Spleen (tissue), 11 donors: Measurements from ENCODE around the gene UBN1. TPM values are rescaled to one million over a fixed set of nuclear protein-coding genes. Genes with fewer than 3 reads are reported as not detected.

Experiments
- DNase-seq: peaks from one replicate; pipeline ENCODE4 v3.0.0-alpha.2; 2020
- H3K27ac ChIP-seq, 8 donors: fragments of 200-600 bp; sonication (generic) in 7 of 8; 1 replicate in 4 of 8; 2 replicates in 4 of 8; pipeline versions ENCODE4 v1.5.0 to v1.8.0; 2016 to 2021; ENCODE audit warnings: inconsistent platforms in 4 of 8, mild to moderate bottlenecking in 4 of 8, moderate library complexity in 1 of 8
- H3K27me3 ChIP-seq, 7 donors: fragments of 200-600 bp; sonication (generic) in 6 of 7; replicated peaks in 1 of 7; 1 replicate in 4 of 7; 2 replicates in 3 of 7; pipeline versions ENCODE4 v1.5.0 to v1.8.0; 2016 to 2021; ENCODE audit warnings: inconsistent platforms in 3 of 7, mild to moderate bottlenecking in 1 of 7
- H3K36me3 ChIP-seq, 6 donors: fragments of 200-600 bp; sonication (generic) in 5 of 6; 1 replicate in 4 of 6; 2 replicates in 2 of 6; pipeline versions ENCODE4 v1.5.0 to v1.8.0; 2016 to 2021; ENCODE audit warnings: inconsistent platforms in 2 of 6
- H3K4me1 ChIP-seq, 6 donors: fragments of 200-600 bp; sonication (generic) in 5 of 6; 1 replicate in 3 of 6; 2 replicates in 3 of 6; pipeline versions ENCODE4 v1.5.0 to v1.8.0; 2016 to 2021; ENCODE audit warnings: inconsistent platforms in 3 of 6
- H3K4me3 ChIP-seq, 8 donors: fragments of 200-600 bp; sonication (generic) in 7 of 8; 1 replicate in 4 of 8; 2 replicates in 4 of 8; pipeline versions ENCODE4 v1.5.0 to v1.8.0; 2016 to 2021; ENCODE audit warnings: inconsistent platforms in 4 of 8, mild to moderate bottlenecking in 4 of 8, moderate library complexity in 2 of 8
- H3K9me3 ChIP-seq, 8 donors: fragments of 200-600 bp; sonication (generic) in 7 of 8; 1 replicate in 4 of 8; 2 replicates in 4 of 8; pipeline versions ENCODE4 v1.5.0 to v1.8.0; 2016 to 2021; ENCODE audit warnings: inconsistent platforms in 4 of 8
- POLR2A ChIP-seq, 3 donors: fragments of 450-650 bp; IDR thresholded peaks; one replicate each; pipeline ENCODE4 v1.5.1; 2017; ENCODE audit warnings: antibody characterized with exemption in 3 of 3, mild to moderate bottlenecking in 1 of 3
- POLR2AphosphoS5 ChIP-seq, 3 donors: sonication (generic); formaldehyde crosslinking; IDR thresholded peaks; one replicate each; pipeline ENCODE4 v1.5.1; 2017; ENCODE audit warnings: antibody characterized with exemption in 3 of 3
- WGBS, 5 donors: extraction: QIAGEN DNeasy Blood & Tissue Kit in 3 of 5; methylation state at CpG; one replicate each; pipeline versions ENCODE4 v1.1.5 to v1.1.7; 2013 to 2018; 5-methylcytosine and 5-hydroxymethylcytosine counted together
- intact Hi-C: fragments of 100-400 bp; cut with DNase I; formaldehyde crosslinking; loops from one replicate; pipeline ENCODE4 v1.15.0; 2023; ENCODE audit warnings: low total_unique reads
- polyA plus RNA-seq, 3 donors: library from polyadenylated mRNA; stranded (reverse); fragments of 200-250 nt; gene quantifications; one replicate each; pipeline ENCODE4 v1.2.1, GENCODE V29; 2013
- total RNA-seq, 7 donors: library from RNA; depleted of rRNA in 3 of 7; stranded (reverse); fragments of >200 nt in 3 of 7; fragmentation: NEBNext Ultra II Directional in 4 of 7; extraction: Animal tissue kit (Norgen Biotek cat#: 25700) in 4 of 7; gene quantifications; one replicate each; pipeline versions ENCODE4 v1.1.0 to v1.2.1, GENCODE V29; 2016 to 2021
- TF ChIP-seq, protein P1 (sequence below), 11 experiments: fragments of 200-600 bp in 7 of 11; fragments of 450-650 bp in 4 of 11; sonication (generic) in 4 of 11; IDR thresholded peaks in 8 of 11; conservative IDR thresholded peaks in 3 of 11; 1 replicate in 7 of 11; 2 replicates in 4 of 11; pipeline versions ENCODE4 v1.4.0 to v1.8.0; 2016 to 2021; ENCODE audit warnings: antibody characterized with exemption in 11 of 11, inconsistent platforms in 4 of 11, mild to moderate bottlenecking in 1 of 11
- donor health status: healthy with polysubstance abuse.
- donor health status: DM: no; HTN: no; CAD: no; lungs with moderate emphysema.
- donor health status: DM: no; HTN: no; CAD: no.
- donor health status: Bipolar disorder and iron deficiency.
- donor health status: healthy.
- donor health status: DM: no; HTN: no; CAD: no.
- donor health status: DM: yes; HTN: yes; CAD: no.

Gene UBN1
- total and polyA plus RNA-seq, 10 donors = 4.8 to 69.4 (median 52.2) TPM

GRCh38 chr16:4833584-4833983 lies 13.7 kb upstream of the UBN1 start:
- Histone ChIP-seq H3K36me3 (peaks cover 8 to 100% (median 67%) of the 10 kb centered on the region in 6 donors), H3K4me3 (no peak overlapping the region), H3K27me3 (no peaks in the 10 kb centered on the region), H3K9me3 (no peaks in the 10 kb centered on the region), H3K4me1 (peaks cover 0 to 30% (median 19%) of the 10 kb centered on the region in 6 donors), H3K27ac (no peak overlapping the region)
- WGBS, 5 donors = 73 to 92% (median 85%) methylated on average over 1 of the region's 1 CpG
- DNase-seq = no peak
- TF ChIP-seq POLR2A (IDR thresholded peaks at IDR 0.05) = no peak
- no peak for TF ChIP-seq POLR2AphosphoS5 (IDR thresholded peaks at IDR 0.05)
- TF ChIP-seq, protein P1, sequence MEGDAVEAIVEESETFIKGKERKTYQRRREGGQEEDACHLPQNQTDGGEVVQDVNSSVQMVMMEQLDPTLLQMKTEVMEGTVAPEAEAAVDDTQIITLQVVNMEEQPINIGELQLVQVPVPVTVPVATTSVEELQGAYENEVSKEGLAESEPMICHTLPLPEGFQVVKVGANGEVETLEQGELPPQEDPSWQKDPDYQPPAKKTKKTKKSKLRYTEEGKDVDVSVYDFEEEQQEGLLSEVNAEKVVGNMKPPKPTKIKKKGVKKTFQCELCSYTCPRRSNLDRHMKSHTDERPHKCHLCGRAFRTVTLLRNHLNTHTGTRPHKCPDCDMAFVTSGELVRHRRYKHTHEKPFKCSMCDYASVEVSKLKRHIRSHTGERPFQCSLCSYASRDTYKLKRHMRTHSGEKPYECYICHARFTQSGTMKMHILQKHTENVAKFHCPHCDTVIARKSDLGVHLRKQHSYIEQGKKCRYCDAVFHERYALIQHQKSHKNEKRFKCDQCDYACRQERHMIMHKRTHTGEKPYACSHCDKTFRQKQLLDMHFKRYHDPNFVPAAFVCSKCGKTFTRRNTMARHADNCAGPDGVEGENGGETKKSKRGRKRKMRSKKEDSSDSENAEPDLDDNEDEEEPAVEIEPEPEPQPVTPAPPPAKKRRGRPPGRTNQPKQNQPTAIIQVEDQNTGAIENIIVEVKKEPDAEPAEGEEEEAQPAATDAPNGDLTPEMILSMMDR (IDR thresholded peaks at IDR 0.05 in 8 of 11, conservative IDR thresholded peaks at IDR 0.05 in 3 of 11) = no peak
- intact Hi-C loops = no loop called here

DNA sequence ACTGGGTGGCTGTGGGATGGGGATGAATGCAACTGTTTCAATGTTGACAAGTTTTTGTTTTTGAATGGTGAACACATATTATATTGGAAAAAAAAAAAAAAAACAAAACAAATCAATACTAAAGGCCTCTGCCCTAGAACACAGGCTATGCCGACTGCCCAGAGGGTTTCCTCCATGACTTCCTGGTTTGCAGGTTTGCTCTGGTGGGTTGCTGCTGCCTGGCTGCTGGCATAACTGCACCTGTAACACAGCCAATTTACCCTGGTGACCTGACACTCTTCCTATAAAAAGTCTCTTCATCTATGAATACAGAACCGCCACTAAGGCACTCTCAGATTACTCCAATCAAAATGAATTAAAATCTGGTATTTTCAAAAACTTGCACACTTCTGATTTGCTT lies 10.6 kb upstream of the UBN1 start:
- intact Hi-C loops = no loop called here
- Histone ChIP-seq H3K36me3 (peaks cover 4 to 100% (median 66%) of the 10 kb centered on the region in 6 donors), H3K9me3 (no peaks in the 10 kb centered on the region), H3K27me3 (no peaks in the 10 kb centered on the region), H3K4me1 (peaks cover 0 to 35% (median 19%) of the 10 kb centered on the region in 6 donors), H3K4me3 (no peak overlapping the region), H3K27ac (no peak overlapping the region)
- WGBS, 5 donors = 88 to 98% (median 92%) methylated on average over 2 of the region's 2 CpGs
- no peak for DNase-seq
- TF ChIP-seq, protein P1 (IDR thresholded peaks at IDR 0.05 in 8 of 11, conservative IDR thresholded peaks at IDR 0.05 in 3 of 11) = no peak
- no peak for TF ChIP-seq POLR2AphosphoS5 (IDR thresholded peaks at IDR 0.05)
- no peak for TF ChIP-seq POLR2A (IDR thresholded peaks at IDR 0.05)

GRCh38 chr16:4837733-4838501 lies 9.4 kb upstream of the UBN1 start:
- intact Hi-C loops = no loop called here
- no peak for DNase-seq
- Histone ChIP-seq H3K4me3 (no peak overlapping the region), H3K27ac (no peak overlapping the region), H3K27me3 (no peaks in the 10 kb centered on the region), H3K9me3 (no peaks in the 10 kb centered on the region), H3K36me3 (peaks cover 2 to 100% (median 67%) of the 10 kb centered on the region in 6 donors), H3K4me1 (peaks cover 0 to 25% (median 13%) of the 10 kb centered on the region in 6 donors)
- 85 to 95% (median 91%) methylated on average over 13 of the region's 13 CpGs for WGBS, 5 donors
- TF ChIP-seq, protein P1 (IDR thresholded peaks at IDR 0.05 in 8 of 11, conservative IDR thresholded peaks at IDR 0.05 in 3 of 11) = no peak
- TF ChIP-seq POLR2A (IDR thresholded peaks at IDR 0.05) (no peak), POLR2AphosphoS5 (IDR thresholded peaks at IDR 0.05) (no peak)

DNA sequence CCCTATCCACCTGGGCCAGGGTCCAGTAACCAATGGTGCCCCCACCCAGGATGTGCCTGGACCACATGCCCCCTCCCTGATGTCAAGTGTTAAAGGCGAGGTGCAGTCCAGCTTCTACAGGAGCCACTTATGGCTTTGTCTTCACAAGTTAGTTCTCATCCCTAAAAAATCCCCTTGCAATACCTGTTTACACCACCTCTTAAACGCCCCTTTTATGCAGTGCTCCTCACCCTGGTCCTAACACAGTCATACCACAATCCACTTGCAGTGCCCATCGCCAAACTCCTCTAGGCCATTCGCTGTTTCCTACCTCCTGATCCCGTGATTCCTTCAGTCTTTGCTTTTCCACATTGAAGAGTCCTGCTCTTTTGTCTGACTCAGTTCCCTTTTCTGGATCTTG lies 7.3 kb upstream of the UBN1 start:
- Histone ChIP-seq H3K27ac (no peak overlapping the region), H3K4me3 (no peak overlapping the region), H3K4me1 (peaks cover 0 to 15% (median 7%) of the 10 kb centered on the region in 6 donors), H3K36me3 (peaks cover 7 to 100% (median 83%) of the 10 kb centered on the region in 6 donors), H3K27me3 (no peaks in the 10 kb centered on the region), H3K9me3 (no peaks in the 10 kb centered on the region)
- TF ChIP-seq POLR2A (IDR thresholded peaks at IDR 0.05) (no peak), POLR2AphosphoS5 (IDR thresholded peaks at IDR 0.05) (no peak)
- TF ChIP-seq, protein P1 (IDR thresholded peaks at IDR 0.05 in 8 of 11, conservative IDR thresholded peaks at IDR 0.05 in 3 of 11) = no peak
- DNase-seq = no peak
- 90 to 98% (median 93%) methylated on average over 5 of the region's 5 CpGs for whole genome bisulfite sequencing, 5 donors
- intact Hi-C loops = no loop called here
